K562 (cell line): ENCODE measurements around the gene ZKSCAN3. TPM values are rescaled to one million over a fixed set of nuclear protein-coding genes. Genes with fewer than 3 reads are reported as not detected.

ENCODE experiments used
- ARID3B ChIP-seq: fragments of 250-450 bp; sonication (Bioruptor Pico); IDR thresholded peaks from 2 replicates; pipeline ENCODE4 v1.4.0; 2020; ENCODE audit warnings: borderline replicate concordance
- ATF1 ChIP-seq, 2 experiments: fragments of 450-650 bp in 1 of 2; IDR thresholded peaks; 2 replicates each; pipeline ENCODE4 v1.6.1; 2016; ENCODE audit warnings: missing compliant biosample characterization in 1 of 2, missing genetic modification characterization in 1 of 2
- FOXA1 ChIP-seq: fragments of 450-650 bp; IDR thresholded peaks from 2 replicates; pipeline ENCODE4 v1.6.1; 2016; ENCODE audit warnings: mild to moderate bottlenecking, borderline replicate concordance
- KDM2B ChIP-seq: fragments of 250-450 bp; sonication (Bioruptor Pico); IDR thresholded peaks from 2 replicates; pipeline ENCODE4 v1.8.0; 2021; ENCODE audit warnings: mild to moderate bottlenecking, moderate library complexity
- SETDB1 ChIP-seq: IDR thresholded peaks from one replicate; pipeline ENCODE4 v1.6.1; 2012; ENCODE audit warnings: low read length, control low read depth, inconsistent platforms
- TAF9B ChIP-seq: fragments of 450-650 bp; IDR thresholded peaks from 2 replicates; pipeline ENCODE4 v1.6.1; 2018; ENCODE audit warnings: mild to moderate bottlenecking; ENCODE audit not compliant: partially characterized antibody
- TCF3 ChIP-seq: sonication (generic); formaldehyde crosslinking; IDR thresholded peaks from 2 replicates; pipeline ENCODE4 v1.4.0; 2020; ENCODE audit warnings: mild to moderate bottlenecking, missing genetic modification reagents
- ZFP1 ChIP-seq: fragments of 450-650 bp; formaldehyde crosslinking; IDR thresholded peaks from 2 replicates; pipeline ENCODE4 v1.4.0; 2020; ENCODE audit warnings: mild to moderate bottlenecking, mixed read lengths
- ZNF146 ChIP-seq: IDR thresholded peaks from one replicate; pipeline ENCODE4 v1.6.1; 2018; ENCODE audit warnings: missing compliant biosample characterization; ENCODE audit not compliant: unreplicated experiment
- polyA plus RNA-seq, 8 experiments: library from polyadenylated mRNA; depleted of rRNA in 4 of 8; stranded (reverse) in 5 of 8; unstranded in 3 of 8; fragments of >200 nt; fragmentation: Nextera tagmentation in 2 of 8; fragmentation: Illumina TruSeq in 1 of 8; extraction: Ambion mirVana in 2 of 8; extraction: Trizol in 1 of 8; gene quantifications; 2 replicates each; pipeline versions ENCODE4 v1.2.1 to v1.2.3, GENCODE V29; 2011 to 2014; ENCODE audit warnings: inconsistent platforms in 1 of 8, missing spikeins in 1 of 8
- total RNA-seq, 7 experiments: library from RNA; depleted of rRNA in 6 of 7; stranded (reverse); fragments of >200 nt in 6 of 7; fragmentation: Illumina TruSeq in 2 of 7; extraction: Trizol in 2 of 7; gene quantifications; 2 replicates each; pipeline versions ENCODE4 v1.2.1 to v1.2.3, GENCODE V29; 2011 to 2021; ENCODE audit warnings: low replicate concordance in 1 of 7
- TF ChIP-seq, protein P1 (sequence below), 2 experiments: fragments of 450-650 bp in 1 of 2; IDR thresholded peaks; 2 replicates each; pipeline ENCODE4 v1.6.1; 2011 to 2017; ENCODE audit warnings: low read depth in 2 of 2, antibody characterized with exemption in 1 of 2, borderline replicate concordance in 1 of 2, low read length in 1 of 2, mild to moderate bottlenecking in 1 of 2, mixed read lengths in 1 of 2; ENCODE audit not compliant: control insufficient read depth in 1 of 2
- TF ChIP-seq, protein P2 (sequence below): fragments of 250-450 bp; sonication (Bioruptor Pico); IDR thresholded peaks from 2 replicates; pipeline ENCODE4 v1.4.0; 2020; ENCODE audit warnings: mild to moderate bottlenecking, moderate library complexity
- TF ChIP-seq, protein P3 (sequence below): fragments of 450-650 bp; IDR thresholded peaks from 2 replicates; pipeline ENCODE4 v1.7.0; 2016; ENCODE audit warnings: borderline replicate concordance
- TF ChIP-seq, protein P4 (sequence below): sonication (generic); formaldehyde crosslinking; IDR thresholded peaks from 2 replicates; pipeline ENCODE4 v1.8.1; 2023; ENCODE audit warnings: mild to moderate bottlenecking, missing genetic modification reagents
- TF ChIP-seq, protein P5 (sequence below), 2 experiments: fragments of 450-650 bp; conservative IDR thresholded peaks; 2 replicates each; pipeline ENCODE4 v1.6.1; 2017; ENCODE audit warnings: mild to moderate bottlenecking in 2 of 2, moderate library complexity in 2 of 2

ZKSCAN3 gene
- total and polyA plus RNA-seq, 9 of the 15 experiments (the other 6 are each of a cell fraction or from before 2014, with no cell fraction given) = 3.0 to 12.4 (median 10.2) TPM

GRCh38 chr6:28336284-28337120 lies 13.2 kb upstream of the ZKSCAN3 start (continued):
- TF ChIP-seq ATF1 (CRISPR knock-in tag; IDR thresholded peaks at IDR 0.05) (no peak), ATF1 (tag; IDR thresholded peaks at IDR 0.05) (0 out of 2 replicates have a peak, but pooled peaks have one; percentile 61), ZNF146 (no peak), KDM2B (CRISPR knock-in tag) (0 out of 2 replicates have a peak, but pooled peaks have one; percentile 11), ZFP1 (CRISPR knock-in tag) (peak; percentile 65; the same call in 1 of the 2 replicates), TAF9B (no peak), FOXA1 (no peak), ARID3B (CRISPR knock-in tag) (peak; percentile 21; the same call in 1 of the 2 replicates), SETDB1 (no peak), TCF3 (peak; percentile 69)
- TF ChIP-seq, protein P1, sequence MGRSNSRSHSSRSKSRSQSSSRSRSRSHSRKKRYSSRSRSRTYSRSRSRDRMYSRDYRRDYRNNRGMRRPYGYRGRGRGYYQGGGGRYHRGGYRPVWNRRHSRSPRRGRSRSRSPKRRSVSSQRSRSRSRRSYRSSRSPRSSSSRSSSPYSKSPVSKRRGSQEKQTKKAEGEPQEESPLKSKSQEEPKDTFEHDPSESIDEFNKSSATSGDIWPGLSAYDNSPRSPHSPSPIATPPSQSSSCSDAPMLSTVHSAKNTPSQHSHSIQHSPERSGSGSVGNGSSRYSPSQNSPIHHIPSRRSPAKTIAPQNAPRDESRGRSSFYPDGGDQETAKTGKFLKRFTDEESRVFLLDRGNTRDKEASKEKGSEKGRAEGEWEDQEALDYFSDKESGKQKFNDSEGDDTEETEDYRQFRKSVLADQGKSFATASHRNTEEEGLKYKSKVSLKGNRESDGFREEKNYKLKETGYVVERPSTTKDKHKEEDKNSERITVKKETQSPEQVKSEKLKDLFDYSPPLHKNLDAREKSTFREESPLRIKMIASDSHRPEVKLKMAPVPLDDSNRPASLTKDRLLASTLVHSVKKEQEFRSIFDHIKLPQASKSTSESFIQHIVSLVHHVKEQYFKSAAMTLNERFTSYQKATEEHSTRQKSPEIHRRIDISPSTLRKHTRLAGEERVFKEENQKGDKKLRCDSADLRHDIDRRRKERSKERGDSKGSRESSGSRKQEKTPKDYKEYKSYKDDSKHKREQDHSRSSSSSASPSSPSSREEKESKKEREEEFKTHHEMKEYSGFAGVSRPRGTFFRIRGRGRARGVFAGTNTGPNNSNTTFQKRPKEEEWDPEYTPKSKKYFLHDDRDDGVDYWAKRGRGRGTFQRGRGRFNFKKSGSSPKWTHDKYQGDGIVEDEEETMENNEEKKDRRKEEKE (IDR thresholded peaks at IDR 0.05; ENCODE audit: borderline replicate concordance in 1 of 2, control insufficient read depth in 1 of 2, low read depth in 2 of 2, low read length in 1 of 2) = 0 out of 4 replicates have a peak, but pooled peaks of 1 of the 2 experiments have one; percentile 40
- TF ChIP-seq, protein P2, sequence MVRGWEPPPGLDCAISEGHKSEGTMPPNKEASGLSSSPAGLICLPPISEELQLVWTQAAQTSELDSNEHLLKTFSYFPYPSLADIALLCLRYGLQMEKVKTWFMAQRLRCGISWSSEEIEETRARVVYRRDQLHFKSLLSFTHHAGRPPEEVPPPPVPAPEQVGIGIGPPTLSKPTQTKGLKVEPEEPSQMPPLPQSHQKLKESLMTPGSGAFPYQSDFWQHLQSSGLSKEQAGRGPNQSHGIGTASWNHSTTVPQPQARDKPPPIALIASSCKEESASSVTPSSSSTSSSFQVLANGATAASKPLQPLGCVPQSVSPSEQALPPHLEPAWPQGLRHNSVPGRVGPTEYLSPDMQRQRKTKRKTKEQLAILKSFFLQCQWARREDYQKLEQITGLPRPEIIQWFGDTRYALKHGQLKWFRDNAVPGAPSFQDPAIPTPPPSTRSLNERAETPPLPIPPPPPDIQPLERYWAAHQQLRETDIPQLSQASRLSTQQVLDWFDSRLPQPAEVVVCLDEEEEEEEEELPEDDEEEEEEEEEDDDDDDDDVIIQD = no peak
- TF ChIP-seq, protein P3, sequence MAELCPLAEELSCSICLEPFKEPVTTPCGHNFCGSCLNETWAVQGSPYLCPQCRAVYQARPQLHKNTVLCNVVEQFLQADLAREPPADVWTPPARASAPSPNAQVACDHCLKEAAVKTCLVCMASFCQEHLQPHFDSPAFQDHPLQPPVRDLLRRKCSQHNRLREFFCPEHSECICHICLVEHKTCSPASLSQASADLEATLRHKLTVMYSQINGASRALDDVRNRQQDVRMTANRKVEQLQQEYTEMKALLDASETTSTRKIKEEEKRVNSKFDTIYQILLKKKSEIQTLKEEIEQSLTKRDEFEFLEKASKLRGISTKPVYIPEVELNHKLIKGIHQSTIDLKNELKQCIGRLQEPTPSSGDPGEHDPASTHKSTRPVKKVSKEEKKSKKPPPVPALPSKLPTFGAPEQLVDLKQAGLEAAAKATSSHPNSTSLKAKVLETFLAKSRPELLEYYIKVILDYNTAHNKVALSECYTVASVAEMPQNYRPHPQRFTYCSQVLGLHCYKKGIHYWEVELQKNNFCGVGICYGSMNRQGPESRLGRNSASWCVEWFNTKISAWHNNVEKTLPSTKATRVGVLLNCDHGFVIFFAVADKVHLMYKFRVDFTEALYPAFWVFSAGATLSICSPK = peak; percentile 70; the same call in 1 of the 2 replicates
- TF ChIP-seq, protein P4, sequence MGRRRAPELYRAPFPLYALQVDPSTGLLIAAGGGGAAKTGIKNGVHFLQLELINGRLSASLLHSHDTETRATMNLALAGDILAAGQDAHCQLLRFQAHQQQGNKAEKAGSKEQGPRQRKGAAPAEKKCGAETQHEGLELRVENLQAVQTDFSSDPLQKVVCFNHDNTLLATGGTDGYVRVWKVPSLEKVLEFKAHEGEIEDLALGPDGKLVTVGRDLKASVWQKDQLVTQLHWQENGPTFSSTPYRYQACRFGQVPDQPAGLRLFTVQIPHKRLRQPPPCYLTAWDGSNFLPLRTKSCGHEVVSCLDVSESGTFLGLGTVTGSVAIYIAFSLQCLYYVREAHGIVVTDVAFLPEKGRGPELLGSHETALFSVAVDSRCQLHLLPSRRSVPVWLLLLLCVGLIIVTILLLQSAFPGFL (CRISPR knock-in tag) = no peak
- TF ChIP-seq, protein P5, sequence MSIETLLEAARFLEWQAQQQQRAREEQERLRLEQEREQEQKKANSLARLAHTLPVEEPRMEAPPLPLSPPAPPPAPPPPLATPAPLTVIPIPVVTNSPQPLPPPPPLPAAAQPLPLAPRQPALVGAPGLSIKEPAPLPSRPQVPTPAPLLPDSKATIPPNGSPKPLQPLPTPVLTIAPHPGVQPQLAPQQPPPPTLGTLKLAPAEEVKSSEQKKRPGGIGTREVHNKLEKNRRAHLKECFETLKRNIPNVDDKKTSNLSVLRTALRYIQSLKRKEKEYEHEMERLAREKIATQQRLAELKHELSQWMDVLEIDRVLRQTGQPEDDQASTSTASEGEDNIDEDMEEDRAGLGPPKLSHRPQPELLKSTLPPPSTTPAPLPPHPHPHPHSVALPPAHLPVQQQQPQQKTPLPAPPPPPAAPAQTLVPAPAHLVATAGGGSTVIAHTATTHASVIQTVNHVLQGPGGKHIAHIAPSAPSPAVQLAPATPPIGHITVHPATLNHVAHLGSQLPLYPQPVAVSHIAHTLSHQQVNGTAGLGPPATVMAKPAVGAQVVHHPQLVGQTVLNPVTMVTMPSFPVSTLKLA (conservative IDR thresholded peaks at IDR 0.05) = peak in 1 of 2 experiments; percentile 57; a peak in 2 of 4 replicates
